Measurements from ENCODE around the gene ATP5MG.

GRCh38 chr11:118418766-118419165 lies 17.4 kb downstream of the ATP5MG start:
- TF ChIP-seq CTCF (IDR thresholded peaks at IDR 0.05) (no peak), POLR2A (IDR thresholded peaks at IDR 0.05) (no peak)

All from Peyer's patch (tissue), 4 donors.